OCI-LY1 (cell line): ENCODE results near the gene BPIFB6.

Experiments used
- CTCF ChIP-seq: fragments of 200-600 bp; sonication (generic), shearing (Covaris generic); IDR thresholded peaks from 2 replicates; pipeline ENCODE4 v1.5.1; 2017; ENCODE audit warnings: mild to moderate bottlenecking, antibody characterized with exemption, low read length, moderate library complexity, mixed read lengths
- EZH2 ChIP-seq: fragments of 200-600 bp; sonication (generic), shearing (Covaris generic); IDR thresholded peaks from 2 replicates; pipeline ENCODE4 v1.8.0; 2017; ENCODE audit warnings: borderline replicate concordance, mixed run types, mild to moderate bottlenecking, antibody characterized with exemption, low read length, moderate library complexity, mixed read lengths

- TF ChIP-seq CTCF (no peak), EZH2 (no peak)
These were observed 43.8 kb downstream of the BPIFB6 start for GRCh38 chr20:33075281-33075680.
